ACC112 (cell line): Measurements from ENCODE around the gene CCDC27.
"Not testable (repeated sequence)": the region's sequence is repeated elsewhere in the genome, so short reads cannot be mapped to it uniquely, and the experiment has no call there.

Source experiments
- H2AFZ ChIP-seq: fragments of 200-600 bp; sonication (generic); one replicate; pipeline ENCODE4 v1.6.0; 2017; ENCODE audit warnings: antibody characterized with exemption, low read length; ENCODE audit not compliant: unreplicated experiment
- H3K27ac ChIP-seq: fragments of 200-600 bp; sonication (generic); 2 replicates; pipeline ENCODE4 v1.5.1; 2014; ENCODE audit warnings: low read depth, mild to moderate bottlenecking, antibody characterized with exemption, low read length, moderate library complexity
- H3K27me3 ChIP-seq: fragments of 200-600 bp; sonication (generic); 2 replicates; pipeline ENCODE4 v1.6.1; 2014; ENCODE audit warnings: mild to moderate bottlenecking, antibody characterized with exemption, low read length, moderate library complexity, mixed read lengths; ENCODE audit not compliant: insufficient read depth
- H3K36me3 ChIP-seq: fragments of 200-600 bp; sonication (generic); 2 replicates; pipeline ENCODE4 v1.6.1; 2016; ENCODE audit warnings: mild to moderate bottlenecking, antibody characterized with exemption, low read length, moderate library complexity, mixed read lengths; ENCODE audit not compliant: insufficient read depth
- H3K4me1 ChIP-seq: fragments of 200-600 bp; sonication (generic); one replicate; pipeline ENCODE4 v1.6.1; 2016; ENCODE audit warnings: low read length, mixed read lengths; ENCODE audit not compliant: insufficient read depth, unreplicated experiment, control insufficient read depth
- H3K4me3 ChIP-seq: fragments of 200-600 bp; sonication (generic); 2 replicates; pipeline ENCODE4 v1.5.1; 2014; ENCODE audit warnings: mild to moderate bottlenecking, low read depth, low read length
- H3K79me2 ChIP-seq: fragments of 200-600 bp; sonication (generic); one replicate; pipeline ENCODE4 v1.6.0; 2016; ENCODE audit warnings: low read length; ENCODE audit not compliant: control insufficient read depth, unreplicated experiment, insufficient read depth

The CCDC27 gene

DNA sequence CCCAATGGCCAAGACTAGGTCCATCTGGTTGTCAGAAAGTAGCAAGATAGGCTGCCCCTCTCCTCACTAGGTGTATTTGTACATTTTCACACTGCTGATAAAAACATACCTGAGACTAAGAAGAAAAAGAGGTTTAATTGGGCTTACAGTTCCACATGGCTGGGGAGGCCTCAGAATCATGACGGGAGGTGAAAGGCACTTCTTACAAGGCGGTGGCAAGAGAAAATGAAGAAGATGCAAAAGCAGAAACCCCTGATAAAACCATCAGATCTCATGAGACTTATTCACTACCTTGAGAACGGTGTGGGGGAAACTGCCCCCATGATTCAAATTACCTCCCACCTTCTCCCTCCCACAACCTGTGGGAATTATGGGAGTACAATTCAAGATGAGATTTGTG is 48.5 kb downstream of the CCDC27 start:
- not testable (repeated sequence) for H3K4me1 ChIP-seq, H3K36me3 ChIP-seq, H3K79me2 ChIP-seq, H3K27ac ChIP-seq, H2AFZ ChIP-seq, H3K4me3 ChIP-seq
- H3K27me3 ChIP-seq, result peaks cover 16% of the 10 kb centered on the region; the same call in 1 of the 2 replicates

DNA sequence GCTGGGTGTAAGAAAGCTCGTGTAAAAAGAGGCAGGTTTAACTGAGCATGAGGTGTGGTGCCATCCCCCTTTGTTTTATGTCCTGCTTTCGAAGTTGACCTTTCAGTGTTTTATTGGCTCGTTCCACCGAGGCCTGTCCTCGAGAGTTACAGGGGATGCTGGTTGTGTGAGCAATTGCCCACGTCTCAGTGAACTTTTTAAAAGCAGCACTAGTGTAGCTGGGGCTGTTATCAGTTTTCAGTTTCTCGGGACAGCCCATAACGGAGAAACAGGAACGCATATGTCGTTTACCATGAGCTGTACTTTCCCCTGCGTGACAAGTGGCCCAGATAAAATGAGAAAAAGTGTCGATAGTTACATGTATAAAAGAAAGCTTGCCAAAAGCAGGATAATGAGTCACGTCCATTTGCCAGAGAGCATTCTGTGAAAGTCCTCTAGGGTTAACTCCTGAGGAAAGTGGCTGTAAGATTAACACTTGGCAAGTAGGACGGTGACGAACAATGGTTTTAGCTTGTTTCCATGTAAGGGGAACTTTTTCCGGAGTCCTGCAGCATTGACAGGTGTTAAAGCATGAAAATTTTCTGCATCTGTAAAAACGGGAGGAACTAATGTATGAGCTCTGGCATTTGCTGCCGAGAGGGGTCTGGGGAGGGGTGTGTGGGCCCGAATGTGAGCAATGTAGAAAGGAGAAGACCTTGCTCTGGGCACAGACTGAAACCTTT is 51.8 kb downstream of the CCDC27 start:
- Histone ChIP-seq H3K27me3 (peaks cover 16% of the 10 kb centered on the region; the same call in 1 of the 2 replicates), H2AFZ (no peak overlapping the region), H3K79me2 (no peaks in the 10 kb centered on the region), H3K36me3 (no peaks in the 10 kb centered on the region), H3K4me3 (no peak overlapping the region), H3K4me1 (no peaks in the 10 kb centered on the region), H3K27ac (no peak overlapping the region)

DNA sequence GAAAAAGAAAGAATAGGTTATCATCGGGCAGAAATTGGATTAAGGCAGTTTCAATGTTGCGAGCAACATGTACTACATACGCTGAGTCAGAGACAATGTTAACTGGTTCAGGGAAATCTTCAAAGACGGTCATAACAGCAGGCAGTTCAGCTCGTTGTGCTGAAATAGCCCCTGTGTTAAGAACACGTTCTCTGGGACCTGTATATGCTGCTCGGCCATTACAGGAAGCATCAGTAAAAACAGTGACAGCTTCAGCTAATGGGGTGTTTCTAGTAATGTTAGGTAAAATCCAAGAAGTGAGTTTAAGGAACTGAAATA is 52.3 kb downstream of the CCDC27 start:
- H2AFZ ChIP-seq, H3K79me2 ChIP-seq, H3K27ac ChIP-seq, H3K4me1 ChIP-seq, H3K36me3 ChIP-seq, H3K4me3 ChIP-seq: not testable (repeated sequence)
- H3K27me3 ChIP-seq, result peaks cover 16% of the 10 kb centered on the region; the same call in 1 of the 2 replicates

DNA sequence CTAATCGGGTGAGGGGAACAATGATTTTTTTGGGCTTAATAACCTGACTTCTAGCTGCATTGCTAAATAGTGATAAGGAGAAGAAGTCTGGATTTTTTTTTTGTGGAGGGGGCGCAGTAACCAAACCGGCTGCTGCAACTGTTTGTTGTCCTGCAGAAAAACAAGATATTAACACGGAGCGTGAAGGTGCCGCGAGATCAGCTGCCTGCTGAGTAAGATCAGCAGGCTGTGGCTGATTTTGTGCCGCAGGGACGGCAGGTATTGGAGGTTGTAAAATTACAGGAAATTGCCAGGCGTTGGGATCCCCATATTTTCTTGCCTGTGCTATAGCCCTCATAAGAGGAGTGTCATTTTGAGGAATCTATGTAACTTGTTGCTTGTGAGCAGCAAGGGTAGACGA is 52.8 kb downstream of the CCDC27 start:
- Histone ChIP-seq H3K36me3 (no peaks in the 10 kb centered on the region), H3K27ac (no peak overlapping the region), H3K79me2 (no peaks in the 10 kb centered on the region), H3K4me3 (no peak overlapping the region), H3K27me3 (peaks cover 16% of the 10 kb centered on the region; the same call in 1 of the 2 replicates), H3K4me1 (no peaks in the 10 kb centered on the region), H2AFZ (no peak overlapping the region)

DNA sequence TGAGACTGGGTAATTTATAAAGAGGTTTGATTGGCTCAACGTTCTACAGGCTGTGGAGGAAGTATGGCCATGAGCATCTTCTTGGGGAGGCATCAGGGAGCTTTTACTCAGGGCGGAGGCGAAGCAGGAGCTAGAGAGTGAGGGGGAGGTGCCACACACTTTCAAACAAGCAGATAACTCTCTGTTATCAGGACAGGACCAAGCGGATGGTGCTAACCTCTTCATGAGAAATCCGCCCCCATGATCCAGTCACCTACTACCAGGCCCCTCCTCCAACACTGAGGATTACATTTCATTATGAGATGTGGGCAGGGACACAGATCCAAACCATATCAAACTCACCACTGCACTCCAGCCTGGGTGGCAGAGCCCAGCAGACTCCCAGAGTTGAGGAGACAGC is 55.5 kb downstream of the CCDC27 start:
- no peak overlapping the region for H3K27ac ChIP-seq
- peaks cover 4% of the 10 kb centered on the region for H3K4me1 ChIP-seq
- no peak overlapping the region for H2AFZ ChIP-seq
- peaks cover 9% of the 10 kb centered on the region; the same call in 1 of the 2 replicates for H3K27me3 ChIP-seq
- H3K4me3 ChIP-seq, result no peak overlapping the region
- H3K36me3 ChIP-seq, result no peaks in the 10 kb centered on the region
- no peaks in the 10 kb centered on the region for H3K79me2 ChIP-seq

DNA sequence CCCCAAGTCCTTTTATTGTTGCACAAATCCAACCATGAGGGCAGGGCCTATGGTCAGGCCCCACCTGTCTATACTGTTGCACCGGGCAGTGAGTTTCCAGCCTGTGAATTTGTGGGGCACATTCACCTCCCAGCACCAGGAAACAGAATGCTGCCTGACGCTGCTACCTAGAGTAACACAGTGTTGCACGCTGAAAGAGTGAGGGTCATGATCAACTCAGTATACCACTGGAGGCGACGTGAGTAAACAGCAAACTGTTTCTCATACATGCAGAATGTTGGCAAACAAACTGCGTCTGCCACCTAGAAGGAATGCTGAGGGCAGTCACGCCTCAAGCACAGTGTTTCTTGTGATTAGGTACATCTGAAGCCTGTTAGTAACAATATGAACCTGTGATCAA is 57.4 kb downstream of the CCDC27 start:
- Histone ChIP-seq H3K27me3 (no peaks in the 10 kb centered on the region), H3K79me2 (no peaks in the 10 kb centered on the region), H2AFZ (no peak overlapping the region), H3K36me3 (no peaks in the 10 kb centered on the region), H3K4me3 (no peak overlapping the region), H3K27ac (no peak overlapping the region), H3K4me1 (peaks cover 4% of the 10 kb centered on the region)

DNA sequence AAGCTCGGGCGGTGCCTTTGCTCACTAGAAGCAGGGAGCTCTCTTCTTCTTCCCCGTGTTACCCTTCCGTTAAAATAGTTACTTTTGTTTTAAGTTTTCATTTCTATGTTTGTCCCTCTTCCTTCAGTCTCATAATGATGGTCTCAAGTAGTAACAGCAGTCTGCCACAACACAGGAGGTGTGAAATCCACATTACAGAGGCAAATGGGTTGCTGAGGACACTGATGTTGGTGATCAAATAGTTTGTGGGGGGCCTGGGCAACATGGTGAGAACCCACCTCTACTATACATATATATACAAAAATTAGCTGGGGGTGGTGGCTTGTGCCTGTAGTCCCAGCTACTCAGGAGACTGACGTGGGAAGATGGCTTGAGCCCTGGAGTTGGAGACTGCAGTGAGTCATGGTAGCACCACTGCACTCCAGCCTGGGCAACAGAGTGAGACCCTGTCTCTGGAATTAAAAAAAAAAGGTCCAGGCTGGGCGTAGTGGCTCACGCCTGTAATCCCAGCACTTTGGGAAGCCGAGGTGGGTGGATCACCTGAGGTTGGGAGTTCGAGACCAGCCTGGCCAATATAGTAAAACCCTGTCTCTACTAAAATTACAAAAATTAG is 58.0 kb downstream of the CCDC27 start:
- not testable (repeated sequence) for H3K4me3 ChIP-seq, H3K36me3 ChIP-seq, H3K27ac ChIP-seq, H3K4me1 ChIP-seq, H3K79me2 ChIP-seq, H3K27me3 ChIP-seq, H2AFZ ChIP-seq

DNA sequence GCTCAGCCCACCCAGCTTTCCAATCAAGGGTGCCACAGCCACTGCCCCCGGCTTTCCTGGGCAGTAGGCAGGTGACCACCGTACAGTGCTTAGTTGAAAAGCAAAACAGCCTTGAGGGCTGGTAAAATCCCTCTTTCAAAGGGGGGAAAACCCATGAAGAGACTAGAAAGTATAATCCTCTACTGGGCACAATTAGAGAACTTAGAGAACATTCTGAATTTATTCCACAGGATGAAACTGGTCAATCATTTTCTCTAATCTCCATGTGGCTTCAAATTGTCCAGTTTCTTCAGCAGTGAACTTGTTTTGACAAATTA is 59.3 kb downstream of the CCDC27 start:
- Histone ChIP-seq H3K4me1 (peaks cover 4% of the 10 kb centered on the region), H3K27ac (no peak overlapping the region), H3K4me3 (no peak overlapping the region), H2AFZ (no peak overlapping the region), H3K79me2 (no peaks in the 10 kb centered on the region), H3K27me3 (no peaks in the 10 kb centered on the region), H3K36me3 (no peaks in the 10 kb centered on the region)

DNA sequence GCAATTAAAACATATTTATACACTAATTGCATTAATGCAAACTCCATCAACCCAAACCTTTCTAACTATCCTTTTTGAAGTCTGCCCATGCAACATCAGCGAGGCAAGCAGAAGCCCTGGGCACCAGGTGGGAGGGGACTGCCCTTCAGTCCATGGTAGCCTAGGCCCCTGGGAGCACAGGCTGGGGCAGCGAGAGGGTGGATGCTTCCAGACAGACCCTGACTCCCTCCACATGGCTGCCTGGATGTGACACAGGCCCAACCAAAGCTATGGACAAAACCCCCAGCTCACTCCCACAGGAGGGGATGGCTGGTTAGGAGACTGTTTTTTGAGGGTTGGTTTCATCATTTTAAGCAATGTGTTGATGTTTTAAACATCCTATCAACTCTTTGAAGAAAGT is 61.8 kb downstream of the CCDC27 start:
- H3K4me1 ChIP-seq, result peaks cover 4% of the 10 kb centered on the region
- H3K79me2 ChIP-seq, result no peaks in the 10 kb centered on the region
- no peak overlapping the region for H3K27ac ChIP-seq
- no peaks in the 10 kb centered on the region for H3K27me3 ChIP-seq
- no peak overlapping the region for H2AFZ ChIP-seq
- H3K36me3 ChIP-seq, result no peaks in the 10 kb centered on the region
- H3K4me3 ChIP-seq, result no peak overlapping the region

DNA sequence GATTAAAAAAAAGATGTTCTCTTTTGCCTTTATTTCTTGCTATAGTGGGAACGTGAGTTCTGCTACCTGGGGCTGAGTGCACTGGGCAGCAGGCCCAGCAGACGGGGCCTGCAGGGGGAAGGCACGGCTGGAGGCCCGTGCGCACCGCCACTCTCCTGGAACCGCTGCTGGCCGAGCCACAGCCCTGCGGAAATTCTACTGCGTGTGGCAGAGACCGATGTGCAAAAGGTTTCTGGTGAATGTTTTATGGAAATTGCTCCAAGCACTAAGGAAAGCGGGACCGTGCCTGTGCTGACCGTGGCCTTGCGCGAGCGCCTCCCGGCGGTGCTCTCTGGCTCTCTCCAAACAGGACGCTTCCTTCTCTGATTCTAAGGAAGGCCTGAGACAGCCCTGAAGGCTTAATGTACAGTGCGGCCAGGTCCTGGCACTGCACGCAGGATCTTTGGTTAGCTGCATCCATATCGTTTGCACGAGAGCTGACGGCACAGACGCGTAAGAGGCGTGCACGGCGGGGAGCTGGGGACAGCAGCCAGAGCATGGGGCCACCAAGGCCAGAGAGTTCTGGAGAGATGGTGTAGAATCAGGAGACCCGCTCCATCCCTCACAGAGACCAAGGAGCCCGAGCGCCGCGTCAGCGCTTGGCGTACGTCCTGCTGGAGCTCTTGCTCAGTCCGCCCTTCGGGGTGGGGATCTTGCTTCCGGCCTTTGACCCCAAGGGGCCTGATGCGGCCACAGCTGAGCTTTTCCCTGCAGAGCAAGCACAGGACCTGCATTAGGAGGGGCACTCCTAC is 62.7 kb downstream of the CCDC27 start:
- Histone ChIP-seq H3K36me3 (no peaks in the 10 kb centered on the region), H3K4me3 (no peak overlapping the region), H3K27ac (no peak overlapping the region), H2AFZ (no peak overlapping the region), H3K4me1 (peaks cover 4% of the 10 kb centered on the region), H3K27me3 (no peaks in the 10 kb centered on the region), H3K79me2 (no peaks in the 10 kb centered on the region)
